Naive thymus-derived CD4-positive, alpha-beta T cell (primary cell): ENCODE data around the gene PRRX1. TPM values are rescaled to one million over a fixed set of nuclear protein-coding genes. Genes with fewer than 3 reads are reported as not detected.

Experiments used
- ATAC-seq: fragments of 150-1000 bp; cut with Tn5 transposase; 2 replicates; pipeline ENCODE4 v1.10.0; 2021; ENCODE audit warnings: mild to moderate bottlenecking, moderate library complexity
- CTCF ChIA-PET: fragments of 350-600 bp; sonication (Branson Sonifier 250); formaldehyde crosslinking; loops from one replicate; lab custom pipeline; 2021; ENCODE audit warnings: antibody characterized with exemption; lab: Charles Lee
- POLR2A ChIA-PET: fragments of 350-600 bp; sonication (Branson Sonifier 250); formaldehyde crosslinking; loops from one replicate; lab custom pipeline; 2021; ENCODE audit warnings: antibody characterized with exemption, inconsistent platforms; lab: Charles Lee
- DNase-seq, 9 donors: peaks; one replicate each; pipeline versions ENCODE4 v3.0.0 to v3.0.0-alpha.2; 2020 to 2022; ENCODE audit warnings: mixed read lengths in 1 of 9
- H3K27ac ChIP-seq: one replicate; pipeline ENCODE4 v1.7.0; 2013; ENCODE audit warnings: mild to moderate bottlenecking, low read depth, low read length, moderate library complexity
- H3K27me3 ChIP-seq, 2 donors: one replicate each; pipeline ENCODE4 v1.7.0; 2013; ENCODE audit warnings: low read length in 2 of 2, mild to moderate bottlenecking in 2 of 2, moderate library complexity in 2 of 2; ENCODE audit not compliant: control insufficient read depth in 2 of 2, insufficient read depth in 2 of 2
- H3K36me3 ChIP-seq, 3 experiments: 1 replicate in 2 of 3; 2 replicates in 1 of 3; pipeline ENCODE4 v1.7.0; 2013; ENCODE audit warnings: low read length in 3 of 3, mild to moderate bottlenecking in 3 of 3, moderate library complexity in 1 of 3; ENCODE audit not compliant: insufficient read depth in 3 of 3, control insufficient read depth in 2 of 3
- H3K4me1 ChIP-seq, 2 donors: one replicate each; pipeline ENCODE4 v1.7.0; 2013; ENCODE audit warnings: low read length in 2 of 2, mild to moderate bottlenecking in 2 of 2, moderate library complexity in 1 of 2; ENCODE audit not compliant: control insufficient read depth in 2 of 2, insufficient read depth in 2 of 2
- H3K4me3 ChIP-seq: 2 replicates; pipeline ENCODE4 v1.7.0; 2013; ENCODE audit warnings: mild to moderate bottlenecking, low read length
- H3K9me3 ChIP-seq, 3 experiments: 1 replicate in 2 of 3; 2 replicates in 1 of 3; pipeline ENCODE4 v1.7.0; 2013; ENCODE audit warnings: low read length in 3 of 3; ENCODE audit not compliant: control insufficient read depth in 2 of 3
- H3K27ac Mint-ChIP-seq, 9 donors: one replicate each; pipeline ENCODE4 v1.8.0; 2020 to 2022; ENCODE audit warnings: mixed read lengths in 9 of 9, mild to moderate bottlenecking in 8 of 9, moderate library complexity in 5 of 9, inconsistent platforms in 2 of 9
- H3K27me3 Mint-ChIP-seq, 5 donors: one replicate each; pipeline ENCODE4 v1.8.0; 2021 to 2022; ENCODE audit warnings: mixed read lengths in 5 of 5, mild to moderate bottlenecking in 1 of 5
- H3K36me3 Mint-ChIP-seq, 5 donors: one replicate each; pipeline ENCODE4 v1.8.0; 2020 to 2022; ENCODE audit warnings: mixed read lengths in 5 of 5, mild to moderate bottlenecking in 3 of 5, inconsistent platforms in 1 of 5
- H3K4me1 Mint-ChIP-seq, 7 donors: one replicate each; pipeline ENCODE4 v1.8.0; 2020 to 2022; ENCODE audit warnings: mixed read lengths in 7 of 7, mild to moderate bottlenecking in 3 of 7, inconsistent platforms in 1 of 7
- H3K4me3 Mint-ChIP-seq, 10 donors: one replicate each; pipeline ENCODE4 v1.8.0; 2020 to 2022; ENCODE audit warnings: mild to moderate bottlenecking in 10 of 10, mixed read lengths in 10 of 10, moderate library complexity in 6 of 10, inconsistent platforms in 2 of 10
- H3K9me3 Mint-ChIP-seq, 11 donors: one replicate each; pipeline ENCODE4 v1.8.0; 2020 to 2022; ENCODE audit warnings: mixed read lengths in 11 of 11, mild to moderate bottlenecking in 4 of 11, inconsistent platforms in 1 of 11, moderate library complexity in 1 of 11
- intact Hi-C, 2 donors: fragments of 100-400 bp; cut with micrococcal nuclease; formaldehyde crosslinking; loops; one replicate each; pipeline ENCODE4 v1.15.1; 2023
- polyA plus RNA-seq, 2 donors: library from polyadenylated mRNA; unstranded; fragments of 300-500 nt; fragmentation: Illumina TruSeq; gene quantifications; one replicate each; pipeline ENCODE4 v1.2.3, GENCODE V29; 2021
- total RNA-seq, 6 experiments: library from RNA in 5 of 6; stranded (reverse) in 5 of 6; gene quantifications; 1 replicate in 5 of 6; 2 replicates in 1 of 6; pipeline ENCODE4 v1.2.3 and lab custom pipeline; 2021 to 2026

The PRRX1 gene
- total and polyA plus RNA-seq, 7 experiments from 2014 or later, result not detected

- H3K9me3 Mint-ChIP-seq, result no peaks in the 10 kb centered on the region
- peaks cover 4 to 20% (median 10%) of the 10 kb centered on the region in 7 donors for H3K4me1 Mint-ChIP-seq
- no peaks in the 10 kb centered on the region for H3K36me3 Mint-ChIP-seq
- CTCF ChIA-PET, result no interaction called here
- H3K27me3 ChIP-seq, result peaks cover 3 to 11% of the 10 kb centered on the region in 2 donors
- peaks cover 63 to 85% (median 76%) of the 10 kb centered on the region in 5 donors for H3K27me3 Mint-ChIP-seq
- H3K4me3 Mint-ChIP-seq, result no peak overlapping the region
- intact Hi-C loops, result loop anchor here in 1 of 2 donors (10.0 kb wide), 1 partner anchor 735 kb away; no protein-coding TSS in a partner anchor
- no peak overlapping the region for H3K27ac Mint-ChIP-seq
- POLR2A ChIA-PET, result no interaction called here
- H3K4me3 ChIP-seq, result no peak overlapping the region
- H3K9me3 ChIP-seq, result no peaks in the 10 kb centered on the region
- H3K4me1 ChIP-seq, result no peaks in the 10 kb centered on the region
- H3K36me3 ChIP-seq, result no peaks in the 10 kb centered on the region
- DNase-seq (no peak), ATAC-seq (no peak)
- H3K27ac ChIP-seq, result no peak overlapping the region
These were observed 4.4 kb upstream of the PRRX1 start for GRCh38 chr1:170659399-170660035.

- no peak overlapping the region for H3K4me3 ChIP-seq
- no peak for ATAC-seq
- Mint-ChIP-seq H3K4me3 (no peak overlapping the region), H3K27me3 (peaks cover 63 to 88% (median 74%) of the 10 kb centered on the region in 5 donors), H3K4me1 (peaks cover 6 to 27% (median 13%) of the 10 kb centered on the region in 7 donors), H3K9me3 (no peaks in the 10 kb centered on the region), H3K27ac (no peak overlapping the region), H3K36me3 (no peaks in the 10 kb centered on the region)
- H3K4me1 ChIP-seq, result no peaks in the 10 kb centered on the region
- DNase-seq, result no peak
- peaks cover 3 to 11% of the 10 kb centered on the region in 2 donors for H3K27me3 ChIP-seq
- no peak overlapping the region for H3K27ac ChIP-seq
- ChIA-PET POLR2A (no interaction called here), CTCF (no interaction called here)
- intact Hi-C loops, result loop anchor here in 1 of 2 donors (10.0 kb wide), 1 partner anchor 735 kb away; no protein-coding TSS in a partner anchor
- H3K36me3 ChIP-seq, result no peaks in the 10 kb centered on the region
- no peaks in the 10 kb centered on the region for H3K9me3 ChIP-seq
These were observed 3.6 kb upstream of the PRRX1 start for GRCh38 chr1:170660281-170660713.

DNA sequence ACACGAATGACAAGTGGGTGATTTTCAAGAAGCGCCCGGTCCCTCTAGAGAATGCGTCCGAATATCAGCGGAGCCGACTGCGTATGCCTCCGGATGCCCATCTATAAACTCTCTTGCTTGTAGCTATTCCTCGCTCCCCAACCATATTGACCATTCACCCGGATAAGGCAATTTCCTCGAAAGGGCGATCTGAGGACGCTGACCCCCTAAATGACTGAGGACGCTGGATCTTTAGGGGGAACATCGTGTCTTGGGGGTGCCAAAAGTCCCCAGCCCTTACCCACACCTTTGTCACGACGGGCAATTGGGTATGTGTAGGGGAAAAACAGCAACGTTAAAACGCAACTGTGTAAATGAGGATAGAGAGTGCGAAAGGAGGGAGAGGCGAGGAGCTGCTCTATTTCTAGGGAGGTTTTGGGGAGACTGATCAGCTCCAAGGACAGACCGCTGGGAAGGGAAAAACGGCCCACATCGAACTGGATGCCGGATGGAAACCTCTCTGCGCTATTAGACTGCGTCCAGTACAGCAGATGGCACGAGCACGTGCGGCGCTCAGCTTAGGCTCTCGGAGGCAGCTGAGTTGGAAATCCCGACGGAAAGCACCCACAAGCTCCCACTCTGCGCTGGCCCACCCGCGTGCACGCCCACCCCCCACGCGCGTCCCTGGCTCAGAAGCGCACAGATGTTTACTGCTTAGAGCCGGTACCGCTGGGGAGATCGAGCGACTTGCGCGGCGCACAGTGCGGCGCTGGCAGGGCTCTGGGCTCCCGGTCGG lies 2.9 kb upstream of the PRRX1 start:
- H3K27ac ChIP-seq, result no peak overlapping the region
- intact Hi-C loops, result loop anchor here in 1 of 2 donors (10.0 kb wide), 1 partner anchor 736 kb away; no protein-coding TSS in a partner anchor
- DNase-seq (no peak), ATAC-seq (no peak)
- no peaks in the 10 kb centered on the region for H3K4me1 ChIP-seq
- H3K36me3 Mint-ChIP-seq, result no peaks in the 10 kb centered on the region
- peak overlapping the region in 7 of 10 donors; percentile 2 to 47 (median 27) for H3K4me3 Mint-ChIP-seq
- CTCF ChIA-PET, result no interaction called here
- H3K27me3 Mint-ChIP-seq, result peaks cover 68 to 95% (median 74%) of the 10 kb centered on the region in 5 donors
- no peaks in the 10 kb centered on the region for H3K36me3 ChIP-seq
- peaks cover 3 to 15% of the 10 kb centered on the region in 2 donors for H3K27me3 ChIP-seq
- H3K4me3 ChIP-seq, result no peak overlapping the region
- H3K27ac Mint-ChIP-seq, result peak overlapping the region in 1 of 9 donors; percentile 61
- H3K9me3 Mint-ChIP-seq, result peaks cover 0 to 3% (median 0%) of the 10 kb centered on the region in 11 donors
- H3K4me1 Mint-ChIP-seq, result peaks cover 6 to 30% (median 15%) of the 10 kb centered on the region in 7 donors
- POLR2A ChIA-PET, result no interaction called here
- H3K9me3 ChIP-seq, result no peaks in the 10 kb centered on the region

GRCh38 chr1:170661646-170662411 lies 2.1 kb upstream of the PRRX1 start:
- Mint-ChIP-seq H3K4me3 (peak overlapping the region in 3 of 10 donors; percentile 21 to 31 (median 25)), H3K9me3 (peaks cover 0 to 4% (median 0%) of the 10 kb centered on the region in 11 donors), H3K36me3 (no peaks in the 10 kb centered on the region), H3K27me3 (peaks cover 71 to 99% (median 78%) of the 10 kb centered on the region in 5 donors), H3K27ac (no peak overlapping the region), H3K4me1 (peaks cover 8 to 33% (median 18%) of the 10 kb centered on the region in 7 donors)
- no peaks in the 10 kb centered on the region for H3K4me1 ChIP-seq
- ChIA-PET POLR2A (no interaction called here), CTCF (interaction anchor here (0.6 kb wide), 1 partner anchor 113 kb away, joined by 3 read pairs; no protein-coding TSS in a partner anchor)
- H3K27ac ChIP-seq, result no peak overlapping the region
- DNase-seq (no peak), ATAC-seq (no peak)
- H3K36me3 ChIP-seq, result no peaks in the 10 kb centered on the region
- H3K4me3 ChIP-seq, result no peak overlapping the region
- peaks cover 3 to 13% of the 10 kb centered on the region in 2 donors for H3K27me3 ChIP-seq
- intact Hi-C loops, result loop anchor here in 1 of 2 donors (10.0 kb wide), 1 partner anchor 737 kb away; no protein-coding TSS in a partner anchor
- H3K9me3 ChIP-seq, result no peaks in the 10 kb centered on the region

- H3K4me1 Mint-ChIP-seq, result peaks cover 8 to 39% (median 25%) of the 10 kb centered on the region in 7 donors
These were observed 1.1 kb upstream of the PRRX1 start for GRCh38 chr1:170662561-170663403.

More at GRCh38 chr1:170662561-170663403, 1.1 kb upstream of the PRRX1 start:
- Histone ChIP-seq H3K36me3 (no peaks in the 10 kb centered on the region), H3K4me3 (no peak overlapping the region), H3K9me3 (no peaks in the 10 kb centered on the region), H3K27ac (no peak overlapping the region), H3K27me3 (peaks cover 4 to 13% of the 10 kb centered on the region in 2 donors), H3K4me1 (no peaks in the 10 kb centered on the region)
- peak overlapping the region in 1 of 9 donors; percentile 49 for H3K27ac Mint-ChIP-seq
- POLR2A ChIA-PET, result no interaction called here
- CTCF ChIA-PET, result interaction anchor here (0.6 kb wide), 1 partner anchor 651 kb away, joined by 4 read pairs; no protein-coding TSS in a partner anchor
- peak overlapping the region in 3 of 10 donors; percentile 10 to 31 (median 25) for H3K4me3 Mint-ChIP-seq
- H3K36me3 Mint-ChIP-seq, result no peaks in the 10 kb centered on the region
- ATAC-seq (no peak), DNase-seq (no peak)
- H3K27me3 Mint-ChIP-seq, result peaks cover 71 to 99% (median 82%) of the 10 kb centered on the region in 5 donors
- intact Hi-C loops, result loop anchor here in 1 of 2 donors (10.0 kb wide), 1 partner anchor 738 kb away; no protein-coding TSS in a partner anchor
- H3K9me3 Mint-ChIP-seq, result peaks cover 0 to 4% (median 0%) of the 10 kb centered on the region in 11 donors
